ENCODE measurements around the gene POLR3B. TPM values are rescaled to one million over a fixed set of nuclear protein-coding genes. Genes with fewer than 3 reads are reported as not detected.

The POLR3B gene
- total and polyA plus RNA-seq, 2 experiments from 2014 or later: 4.0 to 14.6 TPM

- no peak overlapping the region for H3K4me3 Mint-ChIP-seq
- peaks cover 8% of the 10 kb centered on the region; the same call in 2 of the 3 replicates for H3K4me1 Mint-ChIP-seq
- no peak for ATAC-seq
- Histone ChIP-seq H3K36me3 (ENCODE audit: insufficient read depth) (no peaks in the 10 kb centered on the region), H2AFZ (no peak overlapping the region), H3K4me1 (ENCODE audit: insufficient read depth) (no peaks in the 10 kb centered on the region), H3K27me3 (ENCODE audit: insufficient read depth) (no peaks in the 10 kb centered on the region), H3K9me2 (ENCODE audit: insufficient read depth) (no peaks in the 10 kb centered on the region), H3F3A (replicated peaks; ENCODE audit: low read depth) (no peaks in the 10 kb centered on the region), H3K4me3 (no peak overlapping the region), H4K20me1 (replicated peaks; ENCODE audit: insufficient read depth) (no peaks in the 10 kb centered on the region), H3K27ac (ENCODE audit: low read depth) (no peak overlapping the region), H3K4me2 (no peak overlapping the region), H3K79me2 (replicated peaks; ENCODE audit: insufficient read depth) (no peaks in the 10 kb centered on the region)
- DNase-seq (ENCODE audit: low spot score): no peak
- TF ChIP-seq NANOG (IDR thresholded peaks at IDR 0.05; ENCODE audit: borderline replicate concordance): no peak
- no peak for TF ChIP-seq REST (IDR thresholded peaks at IDR 0.05; ENCODE audit: unreplicated experiment)
- no peak for TF ChIP-seq ZNF462 (CRISPR knock-in tag; IDR thresholded peaks at IDR 0.05)
- no peak for TF ChIP-seq STAT1 (IDR thresholded peaks at IDR 0.05; ENCODE audit: unreplicated experiment)
- H3K27me3 Mint-ChIP-seq (ENCODE audit: insufficient read depth, low read depth, poor library complexity): peaks cover 5% of the 10 kb centered on the region
- peaks cover 14% of the 10 kb centered on the region for H3K36me3 Mint-ChIP-seq (ENCODE audit: low read depth)
- no peak overlapping the region for H3K27ac Mint-ChIP-seq
- H3K9me3 Mint-ChIP-seq: peaks cover 7% of the 10 kb centered on the region; the same call in 2 of the 3 replicates
These were observed 123.7 kb downstream of the POLR3B start for GRCh38 chr12:106481246-106481645.

Measured in GM23338 (cell line).